ENCODE results near the gene ZBTB16. TPM values are rescaled to one million over a fixed set of nuclear protein-coding genes. Genes with fewer than 3 reads are reported as not detected.

ZBTB16 gene
- total RNA-seq, 1 donor from 2014 or later, result 17.7 TPM

DNA sequence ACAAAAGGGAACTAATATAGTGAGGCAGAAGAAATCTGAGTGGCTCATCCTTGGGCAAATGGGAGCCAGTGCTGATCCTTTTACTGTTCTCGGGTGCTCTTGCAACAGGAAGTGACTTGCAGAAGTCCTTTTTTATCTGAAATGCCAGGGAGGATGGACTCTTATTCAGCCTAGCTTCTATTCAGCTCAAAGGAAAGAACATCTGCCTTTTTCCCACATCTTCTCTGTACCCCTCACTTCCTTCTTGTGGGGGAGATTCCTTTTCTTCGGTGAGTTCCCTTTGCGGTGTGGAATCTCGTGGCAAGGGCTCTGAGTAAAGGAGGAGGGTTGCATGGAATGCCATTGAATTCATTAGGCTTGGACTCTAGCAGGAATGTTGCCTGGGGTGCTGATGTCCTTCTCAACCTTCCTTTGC is 76.2 kb downstream of the ZBTB16 start:
- peaks cover 64% of the 10 kb centered on the region for H3K4me1 Mint-ChIP-seq
- TF ChIP-seq EZH2 (IDR thresholded peaks at IDR 0.05) (no peak), EZH2phosphoT487 (IDR thresholded peaks at IDR 0.05) (no peak)
- TF ChIP-seq, protein P1, sequence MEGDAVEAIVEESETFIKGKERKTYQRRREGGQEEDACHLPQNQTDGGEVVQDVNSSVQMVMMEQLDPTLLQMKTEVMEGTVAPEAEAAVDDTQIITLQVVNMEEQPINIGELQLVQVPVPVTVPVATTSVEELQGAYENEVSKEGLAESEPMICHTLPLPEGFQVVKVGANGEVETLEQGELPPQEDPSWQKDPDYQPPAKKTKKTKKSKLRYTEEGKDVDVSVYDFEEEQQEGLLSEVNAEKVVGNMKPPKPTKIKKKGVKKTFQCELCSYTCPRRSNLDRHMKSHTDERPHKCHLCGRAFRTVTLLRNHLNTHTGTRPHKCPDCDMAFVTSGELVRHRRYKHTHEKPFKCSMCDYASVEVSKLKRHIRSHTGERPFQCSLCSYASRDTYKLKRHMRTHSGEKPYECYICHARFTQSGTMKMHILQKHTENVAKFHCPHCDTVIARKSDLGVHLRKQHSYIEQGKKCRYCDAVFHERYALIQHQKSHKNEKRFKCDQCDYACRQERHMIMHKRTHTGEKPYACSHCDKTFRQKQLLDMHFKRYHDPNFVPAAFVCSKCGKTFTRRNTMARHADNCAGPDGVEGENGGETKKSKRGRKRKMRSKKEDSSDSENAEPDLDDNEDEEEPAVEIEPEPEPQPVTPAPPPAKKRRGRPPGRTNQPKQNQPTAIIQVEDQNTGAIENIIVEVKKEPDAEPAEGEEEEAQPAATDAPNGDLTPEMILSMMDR (IDR thresholded peaks at IDR 0.05), result no peak
- H3K9me3 Mint-ChIP-seq, result peaks cover 10% of the 10 kb centered on the region
- no peak overlapping the region for H3K27ac ChIP-seq
- peaks cover 50% of the 10 kb centered on the region for H3K36me3 Mint-ChIP-seq
- peaks cover 35% of the 10 kb centered on the region for H3K4me1 ChIP-seq
- H3K4me3 Mint-ChIP-seq, result no peak overlapping the region
- no peak overlapping the region for H3K4me3 ChIP-seq
- H3K9me3 ChIP-seq (ENCODE audit: low read depth), result no peaks in the 10 kb centered on the region
- H3F3A ChIP-seq (ENCODE audit: low read depth), result no peaks in the 10 kb centered on the region
- H3K27me3 Mint-ChIP-seq (ENCODE audit: insufficient read depth, low read depth), result peaks cover 3% of the 10 kb centered on the region
- H3K79me2 ChIP-seq (ENCODE audit: low read depth), result peaks cover 17% of the 10 kb centered on the region
- no peaks in the 10 kb centered on the region for H3K36me3 ChIP-seq
- H3K4me2 ChIP-seq, result no peak overlapping the region
- H3K9ac ChIP-seq, result no peak overlapping the region
- H2AFZ ChIP-seq (replicated peaks), result no peak overlapping the region
- peak; percentile 43 for DNase-seq (ENCODE audit: low spot score)
- H4K20me1 ChIP-seq (ENCODE audit: low read depth), result peaks cover 30% of the 10 kb centered on the region
- H3K27me3 ChIP-seq, result no peaks in the 10 kb centered on the region
- H3K27ac Mint-ChIP-seq, result peak overlapping the region; percentile 14

DNA sequence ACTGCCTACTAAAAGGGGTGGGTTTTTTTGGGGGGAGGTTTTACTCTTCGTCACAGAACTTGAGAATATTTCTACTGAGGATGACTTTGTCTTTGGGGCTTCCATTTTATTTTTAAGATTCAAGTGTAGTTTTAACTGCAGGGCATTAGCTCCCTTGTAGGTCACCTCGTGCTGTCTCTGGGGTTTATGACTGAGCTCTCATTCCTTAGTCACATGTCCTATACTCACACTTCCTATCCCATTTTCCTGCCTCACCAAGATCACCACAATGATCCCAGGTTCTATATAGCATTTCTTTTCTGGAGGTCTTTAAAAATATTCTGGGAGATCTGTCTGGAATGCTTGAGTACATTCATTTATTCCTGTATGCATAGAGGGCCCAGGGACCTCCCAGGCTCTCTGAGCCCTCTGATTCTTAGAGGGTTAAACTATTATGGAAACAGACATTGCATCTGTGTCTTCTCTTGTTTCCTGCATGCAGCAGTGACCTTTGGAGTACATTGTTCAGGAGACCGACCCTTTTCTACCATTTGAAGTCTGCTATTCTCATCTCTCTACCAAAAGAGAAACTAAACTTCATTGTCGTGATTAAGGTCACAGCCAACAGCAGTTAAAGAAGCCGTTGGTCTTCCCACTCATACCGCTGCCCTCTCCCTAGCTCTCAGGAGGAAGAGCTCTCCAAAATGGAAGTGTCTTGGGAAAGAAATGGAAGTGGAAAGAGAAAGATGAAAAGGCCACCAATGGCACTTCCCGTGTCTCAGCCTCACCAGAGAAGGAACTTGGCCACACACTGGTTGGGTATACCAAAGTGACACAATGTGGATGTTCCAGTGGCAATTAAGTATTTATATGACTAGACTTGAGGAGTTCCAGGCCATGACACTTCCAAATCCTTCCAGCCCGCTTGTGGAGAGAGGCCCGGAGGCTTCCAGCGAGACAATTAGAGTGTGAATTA is 77.5 kb downstream of the ZBTB16 start:
- Mint-ChIP-seq H3K27ac (peak overlapping the region; percentile 54), H3K27me3 (ENCODE audit: insufficient read depth, low read depth) (peaks cover 5% of the 10 kb centered on the region), H3K36me3 (peaks cover 57% of the 10 kb centered on the region), H3K4me1 (peaks cover 66% of the 10 kb centered on the region), H3K9me3 (peaks cover 10% of the 10 kb centered on the region), H3K4me3 (no peak overlapping the region)
- H3K27ac ChIP-seq, result no peak overlapping the region
- no peaks in the 10 kb centered on the region for H3K9me3 ChIP-seq (ENCODE audit: low read depth)
- H2AFZ ChIP-seq (replicated peaks), result no peak overlapping the region
- H3K4me2 ChIP-seq, result no peak overlapping the region
- H3K79me2 ChIP-seq (ENCODE audit: low read depth), result peaks cover 8% of the 10 kb centered on the region
- no peak for TF ChIP-seq EZH2 (IDR thresholded peaks at IDR 0.05)
- no peak for TF ChIP-seq EZH2phosphoT487 (IDR thresholded peaks at IDR 0.05)
- TF ChIP-seq, protein P1 (IDR thresholded peaks at IDR 0.05), result no peak
- peaks cover 26% of the 10 kb centered on the region for H4K20me1 ChIP-seq (ENCODE audit: low read depth)
- no peak overlapping the region for H3K4me3 ChIP-seq
- no peak for DNase-seq (ENCODE audit: low spot score)
- H3K4me1 ChIP-seq, result peaks cover 32% of the 10 kb centered on the region
- H3F3A ChIP-seq (ENCODE audit: low read depth), result no peaks in the 10 kb centered on the region
- no peaks in the 10 kb centered on the region for H3K36me3 ChIP-seq
- H3K27me3 ChIP-seq, result no peaks in the 10 kb centered on the region
- H3K9ac ChIP-seq, result no peak overlapping the region

DNA sequence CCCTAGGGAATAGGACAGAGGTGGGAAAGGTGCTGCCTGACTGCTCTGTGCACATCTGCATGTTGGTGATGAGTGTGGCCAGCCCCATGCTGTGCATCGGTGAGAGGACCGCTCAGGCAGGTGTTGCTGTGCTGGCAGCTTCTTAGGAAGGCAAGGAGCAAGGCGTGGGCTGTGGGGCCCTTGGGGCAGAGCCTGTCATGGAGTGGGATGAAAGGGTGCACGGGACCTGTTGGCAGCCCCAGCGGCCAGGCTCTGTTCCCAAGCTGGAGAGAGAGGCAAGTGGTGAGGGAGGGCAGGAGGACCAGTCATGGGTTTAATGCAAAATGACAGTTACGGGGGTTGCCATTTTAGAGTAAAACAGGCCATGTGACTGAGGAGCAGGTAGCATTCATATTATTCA is 78.3 kb downstream of the ZBTB16 start:
- Histone ChIP-seq H4K20me1 (ENCODE audit: low read depth) (peaks cover 34% of the 10 kb centered on the region), H3K36me3 (no peaks in the 10 kb centered on the region), H3K4me1 (peaks cover 36% of the 10 kb centered on the region), H2AFZ (replicated peaks) (no peak overlapping the region), H3K9ac (no peak overlapping the region), H3K27me3 (no peaks in the 10 kb centered on the region), H3F3A (ENCODE audit: low read depth) (peaks cover under 1% of the 10 kb centered on the region), H3K79me2 (ENCODE audit: low read depth) (peaks cover 12% of the 10 kb centered on the region), H3K4me3 (no peak overlapping the region), H3K27ac (no peak overlapping the region), H3K9me3 (ENCODE audit: low read depth) (no peaks in the 10 kb centered on the region), H3K4me2 (no peak overlapping the region)
- H3K36me3 Mint-ChIP-seq, result peaks cover 56% of the 10 kb centered on the region
- no peak overlapping the region for H3K27ac Mint-ChIP-seq
- H3K9me3 Mint-ChIP-seq, result peaks cover 10% of the 10 kb centered on the region
- no peak overlapping the region for H3K4me3 Mint-ChIP-seq
- no peak for DNase-seq (ENCODE audit: low spot score)
- TF ChIP-seq EZH2phosphoT487 (IDR thresholded peaks at IDR 0.05) (no peak), EZH2 (IDR thresholded peaks at IDR 0.05) (no peak)
- TF ChIP-seq, protein P1 (IDR thresholded peaks at IDR 0.05), result no peak
- H3K4me1 Mint-ChIP-seq, result peaks cover 71% of the 10 kb centered on the region
- peaks cover 5% of the 10 kb centered on the region for H3K27me3 Mint-ChIP-seq (ENCODE audit: insufficient read depth, low read depth)

Measured in neural progenitor cell (in vitro differentiated cells).